ENCODE measurements around the gene GALNT9. TPM values are rescaled to one million over a fixed set of nuclear protein-coding genes. Genes with fewer than 3 reads are reported as not detected.

Gene GALNT9
- total RNA-seq, 2 experiments from 2014 or later = not detected

DNA sequence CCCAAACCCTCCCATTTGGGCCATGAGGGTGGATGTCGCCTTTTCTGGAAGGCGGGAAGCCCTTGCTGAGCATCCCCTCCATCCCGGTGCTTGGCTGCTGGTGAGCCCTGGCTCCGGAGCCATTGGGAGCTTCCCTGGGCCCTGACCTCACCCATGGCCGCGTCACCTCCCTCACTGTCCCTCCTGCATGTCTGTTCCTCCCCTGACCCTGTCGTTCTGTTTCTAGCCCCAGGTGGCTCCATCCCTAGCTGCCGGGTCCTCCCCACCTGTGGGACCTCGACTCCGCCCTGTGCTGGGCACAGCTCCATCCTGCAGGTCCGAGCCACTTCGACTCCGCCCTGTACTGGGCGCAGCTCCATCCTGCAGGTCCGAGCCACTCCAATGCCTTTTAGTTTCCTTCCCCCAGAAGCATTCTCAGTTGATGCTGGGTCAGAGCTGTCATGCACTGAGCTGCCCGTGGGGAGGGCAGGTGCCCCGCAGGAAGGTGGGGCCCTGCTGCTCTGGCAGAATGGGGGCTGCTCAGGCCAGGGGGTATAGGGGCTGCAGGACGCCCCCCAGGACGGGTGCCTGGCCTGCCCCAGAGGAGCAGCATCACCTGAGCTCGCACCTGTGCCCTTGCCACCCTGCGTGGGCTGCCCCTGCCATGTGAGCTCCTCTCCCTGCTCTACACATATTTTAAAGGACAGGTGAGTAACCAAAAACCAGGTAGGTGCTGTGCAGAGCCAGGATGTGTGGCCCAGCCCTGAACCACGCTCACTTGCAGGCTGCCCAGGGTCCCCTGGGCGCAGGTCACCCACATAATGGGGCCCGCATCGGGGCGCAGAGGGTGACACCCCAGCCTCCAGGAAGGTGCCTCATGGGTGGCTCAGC lies 166.1 kb downstream of the GALNT9 start:
- DNase-seq = no peak
- Mint-ChIP-seq H3K27ac (no peak overlapping the region), H3K4me3 (no peak overlapping the region), H3K9me3 (peaks cover 8% of the 10 kb centered on the region), H3K27me3 (no peaks in the 10 kb centered on the region), H3K4me1 (peaks cover 22% of the 10 kb centered on the region), H3K36me3 (ENCODE audit: low read depth) (no peaks in the 10 kb centered on the region)
- POLR2A ChIA-PET = no interaction called here
- CTCF ChIA-PET = interaction anchor here (0.6 to 3.0 kb wide), 5 partner anchors 10 to 254 kb away, joined by 3 to 14 read pairs (median 3); no protein-coding TSS in a partner anchor

- H3K27me3 Mint-ChIP-seq = no peaks in the 10 kb centered on the region
- H3K4me3 Mint-ChIP-seq = peak overlapping the region; percentile 26
- no peak overlapping the region for H3K27ac Mint-ChIP-seq
- ChIA-PET POLR2A (no interaction called here), CTCF (interaction anchor here (0.7 to 3.0 kb wide), 4 partner anchors 9 to 156 kb away, joined by 3 to 14 read pairs (median 4); no protein-coding TSS in a partner anchor)
- peaks cover 18% of the 10 kb centered on the region for H3K4me1 Mint-ChIP-seq
- H3K9me3 Mint-ChIP-seq = peaks cover 8% of the 10 kb centered on the region
- DNase-seq = peak; percentile 30
- H3K36me3 Mint-ChIP-seq (ENCODE audit: low read depth) = no peaks in the 10 kb centered on the region
Measured at GRCh38 chr12:132162508-132163031, 166.8 kb downstream of the GALNT9 start.

DNA sequence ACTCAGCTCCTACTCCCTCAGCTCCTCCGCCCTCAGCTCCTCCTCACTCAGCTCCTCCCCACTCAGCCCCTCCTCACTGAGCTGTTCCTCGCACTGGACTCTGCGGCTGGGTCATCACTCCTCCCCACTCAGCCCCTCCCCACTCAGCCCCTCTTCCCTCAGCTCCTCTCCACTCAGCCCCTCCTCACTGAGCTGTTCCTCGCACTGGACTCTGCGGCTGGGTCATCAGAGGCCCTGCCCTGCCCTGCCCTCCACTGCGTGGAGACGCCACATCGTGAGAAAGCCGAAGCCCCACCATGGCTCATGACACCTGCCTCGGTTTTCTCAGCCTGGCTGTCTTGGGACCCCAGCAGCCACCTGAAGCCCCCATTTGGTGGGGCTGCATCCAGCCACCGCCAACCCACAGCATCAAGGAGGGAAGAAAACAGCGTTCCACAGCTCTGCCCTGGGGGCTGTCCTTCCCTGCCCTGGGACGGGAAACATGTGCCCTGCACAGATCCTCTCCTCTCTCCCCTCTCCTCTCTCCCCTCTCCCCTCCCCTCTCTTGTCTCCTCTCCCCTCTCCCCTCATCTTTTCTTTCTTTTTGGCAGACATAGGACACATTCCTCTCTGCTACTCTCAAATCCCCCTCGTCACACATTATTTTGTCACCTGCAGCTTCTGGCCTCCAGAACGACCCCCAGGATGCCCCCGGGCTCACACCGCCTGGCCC lies 167.4 kb downstream of the GALNT9 start:
- Mint-ChIP-seq H3K36me3 (ENCODE audit: low read depth) (no peaks in the 10 kb centered on the region), H3K9me3 (peaks cover 3% of the 10 kb centered on the region), H3K4me1 (peaks cover 16% of the 10 kb centered on the region), H3K27ac (no peak overlapping the region), H3K27me3 (no peaks in the 10 kb centered on the region), H3K4me3 (no peak overlapping the region)
- ChIA-PET POLR2A (no interaction called here), CTCF (interaction anchor here (1.0 to 3.0 kb wide), 6 partner anchors 9 to 362 kb away, joined by 3 to 14 read pairs (median 4); no protein-coding TSS in a partner anchor)
- no peak for DNase-seq

DNA sequence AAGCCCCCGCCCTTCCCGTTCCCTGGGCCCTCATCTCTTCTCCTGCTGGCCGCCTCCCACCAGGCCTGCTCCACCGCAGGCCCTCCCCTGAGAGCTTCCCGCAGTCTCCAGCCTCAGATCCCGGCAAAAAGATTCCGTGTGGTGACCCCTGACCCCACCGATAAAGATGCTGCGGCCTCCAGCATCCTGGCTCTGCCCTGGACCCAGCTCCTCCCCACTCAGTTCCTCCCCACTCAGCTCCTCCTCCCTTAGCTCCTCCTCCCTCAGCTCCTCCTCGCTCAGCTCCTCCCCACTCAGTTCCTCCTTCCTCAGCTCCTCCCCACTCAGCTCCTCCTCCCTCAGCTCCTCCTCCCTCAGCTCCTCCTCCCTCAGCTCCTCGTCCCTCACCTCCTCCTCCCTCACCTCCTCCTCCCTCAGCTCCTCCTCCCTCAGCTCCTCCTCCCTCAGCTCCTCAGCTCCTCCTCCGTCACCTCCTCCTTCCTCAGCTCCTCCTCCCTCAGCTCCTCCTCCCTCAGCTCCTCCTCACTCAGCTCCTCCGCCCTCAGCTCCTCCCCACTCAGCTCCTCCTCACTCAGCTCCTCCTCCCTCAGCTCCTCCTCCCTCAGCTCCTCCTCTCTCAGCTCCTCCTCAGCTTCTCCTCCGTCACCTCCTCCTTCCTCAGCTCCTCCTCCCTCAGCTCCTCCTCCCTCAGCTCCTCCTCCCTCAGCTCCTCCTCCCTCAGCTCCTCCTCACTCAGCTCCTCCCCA lies 168.2 kb downstream of the GALNT9 start:
- no peak for DNase-seq
- ChIA-PET POLR2A (no interaction called here), CTCF (interaction anchor here (0.7 to 3.0 kb wide), 7 partner anchors 8 to 523 kb away, joined by 3 to 14 read pairs (median 4); no protein-coding TSS in a partner anchor)
- no peaks in the 10 kb centered on the region for H3K9me3 Mint-ChIP-seq
- no peak overlapping the region for H3K4me3 Mint-ChIP-seq
- no peak overlapping the region for H3K27ac Mint-ChIP-seq
- peaks cover 16% of the 10 kb centered on the region for H3K4me1 Mint-ChIP-seq
- no peaks in the 10 kb centered on the region for H3K27me3 Mint-ChIP-seq
- H3K36me3 Mint-ChIP-seq (ENCODE audit: low read depth) = no peaks in the 10 kb centered on the region

GRCh38 chr12:132160601-132161035 lies 168.8 kb downstream of the GALNT9 start:
- no peak overlapping the region for H3K4me3 Mint-ChIP-seq
- H3K27me3 Mint-ChIP-seq = no peaks in the 10 kb centered on the region
- no peaks in the 10 kb centered on the region for H3K36me3 Mint-ChIP-seq (ENCODE audit: low read depth)
- CTCF ChIA-PET = interaction anchor here (0.7 to 2.1 kb wide), 3 partner anchors 29 to 522 kb away, joined by 3 to 5 read pairs (median 4); no protein-coding TSS in a partner anchor
- POLR2A ChIA-PET = no interaction called here
- DNase-seq = no peak
- H3K4me1 Mint-ChIP-seq = peaks cover 16% of the 10 kb centered on the region
- no peak overlapping the region for H3K27ac Mint-ChIP-seq
- H3K9me3 Mint-ChIP-seq = no peaks in the 10 kb centered on the region

DNA sequence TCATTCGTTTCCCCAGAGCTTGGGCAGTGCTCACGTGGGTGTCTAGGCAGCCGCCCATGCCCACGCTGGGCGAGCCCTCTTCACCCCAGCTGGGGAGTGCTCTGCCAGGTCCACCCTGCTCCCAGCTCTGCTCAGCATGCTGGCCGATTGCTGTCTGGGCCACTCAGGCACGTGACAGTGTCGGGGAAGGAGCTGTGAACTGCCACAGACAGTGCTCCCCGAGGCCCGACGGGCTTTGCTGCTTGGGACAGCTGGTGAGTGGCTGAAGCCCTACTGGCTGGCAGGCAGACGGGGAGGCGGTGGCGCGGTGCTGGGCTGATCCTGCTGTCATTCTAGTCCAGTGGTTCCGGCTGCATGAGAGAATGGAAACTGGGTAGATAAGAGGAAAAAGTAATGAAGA lies 169.4 kb downstream of the GALNT9 start:
- Mint-ChIP-seq H3K4me3 (no peak overlapping the region), H3K36me3 (ENCODE audit: low read depth) (no peaks in the 10 kb centered on the region), H3K27ac (no peak overlapping the region), H3K4me1 (peaks cover 16% of the 10 kb centered on the region), H3K27me3 (no peaks in the 10 kb centered on the region), H3K9me3 (no peaks in the 10 kb centered on the region)
- ChIA-PET POLR2A (no interaction called here), CTCF (interaction anchor here (2.1 kb wide), 1 partner anchor 29 kb away, joined by 5 read pairs; no protein-coding TSS in a partner anchor)
- DNase-seq = no peak

GRCh38 chr12:132159555-132160003 lies 169.8 kb downstream of the GALNT9 start:
- peaks cover 16% of the 10 kb centered on the region for H3K4me1 Mint-ChIP-seq
- no peak for DNase-seq

GRCh38 chr12:132158677-132159554 lies 170.5 kb downstream of the GALNT9 start:
- H3K9me3 Mint-ChIP-seq = no peaks in the 10 kb centered on the region
- CTCF ChIA-PET = no interaction called here

More at GRCh38 chr12:132159555-132160003, 169.8 kb downstream of the GALNT9 start:
- Mint-ChIP-seq H3K9me3 (no peaks in the 10 kb centered on the region), H3K27me3 (no peaks in the 10 kb centered on the region), H3K4me3 (no peak overlapping the region), H3K27ac (no peak overlapping the region), H3K36me3 (ENCODE audit: low read depth) (no peaks in the 10 kb centered on the region)
- ChIA-PET CTCF (no interaction called here), POLR2A (no interaction called here)

GRCh38 chr12:132157733-132158409 lies 171.5 kb downstream of the GALNT9 start:
- Mint-ChIP-seq H3K4me3 (no peak overlapping the region), H3K4me1 (peaks cover 9% of the 10 kb centered on the region), H3K27me3 (no peaks in the 10 kb centered on the region), H3K36me3 (ENCODE audit: low read depth) (no peaks in the 10 kb centered on the region), H3K9me3 (no peaks in the 10 kb centered on the region), H3K27ac (no peak overlapping the region)
- POLR2A ChIA-PET = no interaction called here
- DNase-seq = no peak
- CTCF ChIA-PET = no interaction called here

More at GRCh38 chr12:132158677-132159554, 170.5 kb downstream of the GALNT9 start:
- Mint-ChIP-seq H3K27me3 (no peaks in the 10 kb centered on the region), H3K27ac (no peak overlapping the region), H3K4me3 (no peak overlapping the region), H3K4me1 (peaks cover 13% of the 10 kb centered on the region), H3K36me3 (ENCODE audit: low read depth) (no peaks in the 10 kb centered on the region)
- no peak for DNase-seq
- POLR2A ChIA-PET = no interaction called here

DNA sequence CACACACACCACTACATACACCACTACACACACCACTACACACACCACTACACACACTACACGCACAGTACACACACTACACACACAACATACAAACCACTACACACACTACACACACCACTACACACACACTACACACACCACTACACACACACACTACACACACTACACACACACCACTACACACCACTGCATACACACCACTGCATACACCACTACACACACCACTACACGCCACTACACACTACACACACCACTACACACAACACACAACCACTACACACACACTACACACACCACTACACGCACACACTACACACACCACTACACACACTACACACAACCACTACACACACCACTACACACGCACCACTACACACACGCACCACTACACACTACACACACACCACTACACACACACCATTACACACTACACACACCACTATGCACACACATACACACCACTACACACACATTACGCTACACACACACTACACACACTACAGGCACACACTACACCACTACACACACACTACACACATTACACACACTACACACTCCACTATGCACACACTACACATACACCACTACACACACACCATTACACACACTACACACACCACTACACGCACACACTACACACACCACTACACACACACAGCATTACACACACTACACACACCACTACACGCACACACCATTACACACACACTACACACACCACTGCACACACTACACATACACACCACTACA lies 172.6 kb downstream of the GALNT9 start:
- H3K4me1 Mint-ChIP-seq = peaks cover 3% of the 10 kb centered on the region
- no peak overlapping the region for H3K27ac Mint-ChIP-seq
- no peaks in the 10 kb centered on the region for H3K9me3 Mint-ChIP-seq
- DNase-seq = no peak
- POLR2A ChIA-PET = no interaction called here
- CTCF ChIA-PET = no interaction called here
- no peaks in the 10 kb centered on the region for H3K36me3 Mint-ChIP-seq (ENCODE audit: low read depth)
- no peak overlapping the region for H3K4me3 Mint-ChIP-seq
- H3K27me3 Mint-ChIP-seq = no peaks in the 10 kb centered on the region

Measured in activated CD4-positive, alpha-beta T cell treated with anti-CD3 and anti-CD28 coated beads, Interleukin-2, amount 10 ng/mL, durations not matched to agents 7 days and 5 days (primary cell).